Keratinocyte (primary cell): ENCODE measurements around the gene KCNC3. TPM values are rescaled to one million over a fixed set of nuclear protein-coding genes. Genes with fewer than 3 reads are reported as not detected.
"Not testable (repeated sequence)": the region's sequence is repeated elsewhere in the genome, so short reads cannot be mapped to it uniquely, and the experiment has no call there.

Experiments
- DNase-seq: peaks from one replicate; pipeline ENCODE4 v3.0.0-alpha.2; 2011; ENCODE audit warnings: low read depth, missing footprints, low spot score
- FAIRE-seq: peaks from 2 replicates; lab custom pipeline; 2011; peaks lifted over from hg19 to GRCh38; lab: Jason Lieb, UNC
- H2AFZ ChIP-seq: 2 replicates; pipeline ENCODE4 v1.6.0; 2012; ENCODE audit warnings: low read length, control low read depth, inconsistent platforms; ENCODE audit not compliant: control insufficient read depth
- H3K27ac ChIP-seq: 2 replicates; pipeline ENCODE4 v1.5.1; 2011; ENCODE audit warnings: low read length; ENCODE audit not compliant: control insufficient read depth, insufficient read depth
- H3K27me3 ChIP-seq: 3 replicates; pipeline ENCODE4 v1.6.0; 2011; ENCODE audit warnings: low read length; ENCODE audit not compliant: control insufficient read depth, insufficient read depth; ENCODE audit errors: extremely low read depth
- H3K36me3 ChIP-seq, 2 experiments: 2 replicates in 1 of 2; 3 replicates in 1 of 2; pipeline ENCODE4 v1.5.1; 2011; ENCODE audit warnings: low read length in 2 of 2, mild to moderate bottlenecking in 1 of 2; ENCODE audit not compliant: control insufficient read depth in 2 of 2, insufficient read depth in 2 of 2; ENCODE audit errors: extremely low read depth in 1 of 2
- H3K4me1 ChIP-seq: 3 replicates; pipeline ENCODE4 v1.5.1; 2011; ENCODE audit warnings: low read length; ENCODE audit not compliant: control insufficient read depth, insufficient read depth; ENCODE audit errors: extremely low read depth
- H3K4me2 ChIP-seq: 3 replicates; pipeline ENCODE4 v1.6.0; 2011; ENCODE audit warnings: low read depth, low read length; ENCODE audit not compliant: control insufficient read depth, insufficient read depth; ENCODE audit errors: extremely low read depth
- H3K4me3 ChIP-seq, 3 experiments: fragments of 200-600 bp in 1 of 3; sonication (generic) in 1 of 3; 2 replicates in 2 of 3; 3 replicates in 1 of 3; pipeline ENCODE4 v1.5.1; 2011 to 2016; ENCODE audit warnings: low read length in 3 of 3, mild to moderate bottlenecking in 3 of 3, control low read depth in 2 of 3, inconsistent platforms in 1 of 3, low read depth in 1 of 3, mixed read lengths in 1 of 3, mixed run types in 1 of 3, moderate library complexity in 1 of 3; ENCODE audit not compliant: control insufficient read depth in 2 of 3, insufficient read depth in 2 of 3; ENCODE audit errors: extremely low read depth in 1 of 3
- H3K79me2 ChIP-seq: 2 replicates; pipeline ENCODE4 v1.6.0; 2012; ENCODE audit warnings: low read length; ENCODE audit not compliant: control insufficient read depth, insufficient read depth
- H3K9ac ChIP-seq: 3 replicates; pipeline ENCODE4 v1.6.0; 2011; ENCODE audit warnings: low read length; ENCODE audit not compliant: control insufficient read depth, insufficient read depth; ENCODE audit errors: extremely low read depth
- H3K9me1 ChIP-seq: 3 replicates; pipeline ENCODE4 v1.6.0; 2011; ENCODE audit warnings: low read length; ENCODE audit not compliant: control insufficient read depth, insufficient read depth; ENCODE audit errors: extremely low read depth
- H3K9me3 ChIP-seq: 2 replicates; pipeline ENCODE4 v1.5.1; 2012; ENCODE audit warnings: low read depth, low read length; ENCODE audit not compliant: control insufficient read depth
- H4K20me1 ChIP-seq: 3 replicates; pipeline ENCODE4 v1.6.0; 2011; ENCODE audit warnings: low read length; ENCODE audit not compliant: control insufficient read depth, insufficient read depth; ENCODE audit errors: extremely low read depth
- CTCF ChIP-seq, 3 experiments: IDR thresholded peaks in 1 of 3; conservative IDR thresholded peaks in 1 of 3; optimal IDR thresholded peaks in 1 of 3; 2 replicates in 2 of 3; 3 replicates in 1 of 3; pipeline versions ENCODE3 to v1.5.1; 2011; ENCODE audit warnings: low read length in 3 of 3, mild to moderate bottlenecking in 3 of 3, moderate library complexity in 2 of 3, control low read depth in 1 of 3, inconsistent platforms in 1 of 3; ENCODE audit not compliant: insufficient read depth in 2 of 3; ENCODE audit errors: extremely low read depth in 1 of 3
- EZH2 ChIP-seq: IDR thresholded peaks from one replicate; pipeline ENCODE4 v1.6.1; 2012; ENCODE audit warnings: inconsistent platforms, mild to moderate bottlenecking, low read length, moderate library complexity
- dilution Hi-C: fragments of 300-500 bp; cut with MboI; formaldehyde crosslinking; loops from one replicate; pipeline ENCODE4 v1.7.0; 2020; ENCODE audit warnings: low sequenced_read_pairs; ENCODE audit not compliant: extremely low pct_ligation_motif_present
- polyA plus RNA-seq, 5 experiments: library from polyadenylated mRNA; depleted of rRNA in 3 of 5; stranded (reverse) in 3 of 5; stranded (forward) in 1 of 5; unstranded in 1 of 5; fragments of >200 nt; gene quantifications; 1 replicate in 1 of 5; 2 replicates in 3 of 5; 3 replicates in 1 of 5; pipeline versions ENCODE4 v1.2.1 to v1.2.3, GENCODE V29; 2011 to 2012; ENCODE audit warnings: missing spikeins in 2 of 5, low read depth in 1 of 5, low replicate concordance in 1 of 5

Gene KCNC3
- polyA plus RNA-seq, 1 donor (not counting 4 experiments of a cell fraction or from before 2014, with no cell fraction given): 0.01 TPM

GRCh38 chr19:50352242-50352641, 23.1 kb upstream of the KCNC3 start:
- Histone ChIP-seq H3K4me1 (peaks cover 7% of the 10 kb centered on the region), H3K4me2 (no peak overlapping the region), H3K9ac (no peak overlapping the region)

GRCh38 chr19:50349277-50350057, 20.3 kb upstream of the KCNC3 start:
- no peaks in the 10 kb centered on the region for H3K79me2 ChIP-seq
- H3K4me2 ChIP-seq: peak overlapping the region; percentile 32
- H3K9me1 ChIP-seq: no peaks in the 10 kb centered on the region
- no peaks in the 10 kb centered on the region for H3K27me3 ChIP-seq
- dilution Hi-C loops: no loop called here
- H3K4me1 ChIP-seq: peaks cover 6% of the 10 kb centered on the region
- H3K4me3 ChIP-seq: no peak overlapping the region
- FAIRE-seq (no peak), DNase-seq (no peak)
- TF ChIP-seq CTCF (optimal IDR thresholded peaks at IDR 0.05 in 1 of 3, IDR thresholded peaks at IDR 0.05 in 1 of 3, conservative IDR thresholded peaks at IDR 0.05 in 1 of 3; ENCODE audit: extremely low read depth in 1 of 3, insufficient read depth in 2 of 3, low read length in 3 of 3) (peak; percentile 25 to 53 (median 39)), EZH2 (no peak)
- H4K20me1 ChIP-seq: no peaks in the 10 kb centered on the region
- H2AFZ ChIP-seq: peak overlapping the region; percentile 40
- no peaks in the 10 kb centered on the region for H3K36me3 ChIP-seq
- H3K9me3 ChIP-seq: no peaks in the 10 kb centered on the region
- no peak overlapping the region for H3K27ac ChIP-seq
- H3K9ac ChIP-seq: no peak overlapping the region

More at GRCh38 chr19:50352242-50352641, 23.1 kb upstream of the KCNC3 start:
- H3K27me3 ChIP-seq: no peaks in the 10 kb centered on the region
- H3K79me2 ChIP-seq: no peaks in the 10 kb centered on the region
- dilution Hi-C loops: no loop called here
- no peaks in the 10 kb centered on the region for H3K9me1 ChIP-seq
- no peak overlapping the region for H3K27ac ChIP-seq
- no peaks in the 10 kb centered on the region for H3K36me3 ChIP-seq
- TF ChIP-seq EZH2: no peak
- TF ChIP-seq CTCF (optimal IDR thresholded peaks at IDR 0.05 in 1 of 3, IDR thresholded peaks at IDR 0.05 in 1 of 3, conservative IDR thresholded peaks at IDR 0.05 in 1 of 3; ENCODE audit: extremely low read depth in 1 of 3, insufficient read depth in 2 of 3, low read length in 3 of 3): no peak
- no peaks in the 10 kb centered on the region for H3K9me3 ChIP-seq
- DNase-seq (no peak), FAIRE-seq (no peak)
- no peak overlapping the region for H2AFZ ChIP-seq
- no peaks in the 10 kb centered on the region for H4K20me1 ChIP-seq
- no peak overlapping the region for H3K4me3 ChIP-seq

GRCh38 chr19:50347089-50347581, 18.0 kb upstream of the KCNC3 start:
- H3K9me3 ChIP-seq, dilution Hi-C loops, DNase-seq, H3K4me3 ChIP-seq, H2AFZ ChIP-seq, H3K4me2 ChIP-seq, H3K27ac ChIP-seq, H3K9ac ChIP-seq, H3K4me1 ChIP-seq, H3K27me3 ChIP-seq, H3K36me3 ChIP-seq, FAIRE-seq, H4K20me1 ChIP-seq, H3K79me2 ChIP-seq, H3K9me1 ChIP-seq: not testable (repeated sequence)
